ENCODE results near the gene NSMCE4A.

DNA sequence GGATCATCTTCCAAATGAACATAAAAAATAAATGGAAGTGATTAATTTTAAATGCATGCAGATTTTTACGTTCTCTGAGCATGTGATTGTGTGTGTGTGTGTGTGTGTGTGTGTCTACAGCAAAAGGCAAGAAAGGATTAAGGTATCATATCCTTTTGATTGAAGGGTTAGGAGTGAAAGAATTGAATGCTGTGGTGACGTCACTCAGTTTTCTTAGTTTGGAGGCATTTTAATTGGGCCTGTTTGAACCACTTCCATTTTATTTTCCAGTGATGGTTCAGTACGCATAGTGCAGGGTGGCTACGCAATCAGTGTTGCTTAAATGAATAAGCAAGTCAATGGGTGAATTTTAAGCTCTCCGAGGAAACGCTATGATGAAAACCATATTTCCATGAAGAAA lies 45.2 kb upstream of the NSMCE4A start:
- TF ChIP-seq, protein P1, sequence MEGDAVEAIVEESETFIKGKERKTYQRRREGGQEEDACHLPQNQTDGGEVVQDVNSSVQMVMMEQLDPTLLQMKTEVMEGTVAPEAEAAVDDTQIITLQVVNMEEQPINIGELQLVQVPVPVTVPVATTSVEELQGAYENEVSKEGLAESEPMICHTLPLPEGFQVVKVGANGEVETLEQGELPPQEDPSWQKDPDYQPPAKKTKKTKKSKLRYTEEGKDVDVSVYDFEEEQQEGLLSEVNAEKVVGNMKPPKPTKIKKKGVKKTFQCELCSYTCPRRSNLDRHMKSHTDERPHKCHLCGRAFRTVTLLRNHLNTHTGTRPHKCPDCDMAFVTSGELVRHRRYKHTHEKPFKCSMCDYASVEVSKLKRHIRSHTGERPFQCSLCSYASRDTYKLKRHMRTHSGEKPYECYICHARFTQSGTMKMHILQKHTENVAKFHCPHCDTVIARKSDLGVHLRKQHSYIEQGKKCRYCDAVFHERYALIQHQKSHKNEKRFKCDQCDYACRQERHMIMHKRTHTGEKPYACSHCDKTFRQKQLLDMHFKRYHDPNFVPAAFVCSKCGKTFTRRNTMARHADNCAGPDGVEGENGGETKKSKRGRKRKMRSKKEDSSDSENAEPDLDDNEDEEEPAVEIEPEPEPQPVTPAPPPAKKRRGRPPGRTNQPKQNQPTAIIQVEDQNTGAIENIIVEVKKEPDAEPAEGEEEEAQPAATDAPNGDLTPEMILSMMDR (IDR thresholded peaks at IDR 0.05; ENCODE audit: low read length): no peak
- TF ChIP-seq EZH2 (optimal IDR thresholded peaks at IDR 0.05; ENCODE audit: low read depth, low read length): no peak
